NCI-H2107 treated with DMSO at 0.1 percent for 48 hours (cell line): ENCODE data around the gene ACSM3.
"Not testable (repeated sequence)": the region's sequence is repeated elsewhere in the genome, so short reads cannot be mapped to it uniquely, and the experiment has no call there.

Experiments
- DNase-seq: peaks from one replicate; lab custom pipeline; 2025; ENCODE audit not compliant: unreplicated experiment; lab: John Stamatoyannopoulos, UW

Gene ACSM3

DNA sequence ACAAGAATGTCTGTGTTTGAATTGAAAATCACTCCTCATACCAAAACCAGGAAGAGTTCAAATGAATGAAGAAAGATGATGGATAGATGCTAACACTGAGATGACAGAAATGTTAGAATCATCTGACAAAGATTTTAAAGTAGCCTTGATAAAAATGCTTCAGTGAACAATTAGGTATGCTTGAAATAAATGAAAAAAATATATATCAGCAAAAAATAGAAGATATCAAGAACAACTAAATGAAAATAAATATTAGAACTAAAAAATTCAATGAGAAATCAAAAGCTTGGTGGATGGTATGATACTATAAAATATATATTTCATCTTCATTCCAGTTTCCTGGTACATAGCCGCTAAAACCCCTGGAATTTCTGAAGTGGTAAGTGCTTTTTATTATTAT, 8.6 kb upstream of the ACSM3 start:
- DNase-seq = no peak

GRCh38 chr16:20755799-20756198, 8.0 kb upstream of the ACSM3 start:
- not testable (repeated sequence) for DNase-seq

DNA sequence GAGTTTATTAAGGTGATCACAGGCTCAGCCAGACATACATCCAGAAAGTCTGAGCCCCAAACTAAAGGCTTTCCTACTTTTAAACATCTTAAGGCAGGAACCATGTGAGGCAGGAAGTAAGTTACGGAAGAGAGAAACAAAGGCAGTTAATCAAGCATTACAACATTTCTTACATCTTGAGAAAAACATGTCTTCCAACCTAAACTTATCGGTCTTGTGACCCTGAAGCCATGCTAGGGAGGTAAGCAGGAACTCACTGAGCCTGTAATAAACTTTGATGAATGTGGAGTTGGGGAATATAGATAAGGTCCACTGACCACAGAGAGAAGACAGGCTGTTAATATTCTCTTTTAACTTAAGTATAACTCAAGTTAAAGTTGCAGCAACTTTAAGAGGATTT, 3.5 kb upstream of the ACSM3 start:
- no peak for DNase-seq

DNA sequence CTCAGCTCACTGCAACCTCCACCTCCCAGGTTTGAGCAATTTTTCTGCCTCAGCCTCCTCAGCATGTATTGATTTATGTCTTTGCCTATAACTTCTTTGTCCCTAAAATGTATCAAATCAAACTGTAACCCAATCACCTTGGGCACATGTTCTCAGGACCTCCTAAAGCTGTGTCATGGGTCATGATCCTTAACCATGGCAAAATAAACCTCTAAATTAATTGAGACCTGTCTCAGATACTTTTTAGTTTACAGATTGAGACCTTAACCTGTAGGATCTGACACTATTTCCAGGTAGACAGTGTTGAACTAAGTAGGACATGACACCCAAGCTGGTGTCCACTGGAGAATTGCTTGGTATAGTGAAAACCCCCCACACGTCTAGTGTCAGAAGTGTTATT, 2.6 kb upstream of the ACSM3 start:
- DNase-seq = no peak

GRCh38 chr16:20762404-20763123, 1.2 kb upstream of the ACSM3 start:
- DNase-seq = no peak

DNA sequence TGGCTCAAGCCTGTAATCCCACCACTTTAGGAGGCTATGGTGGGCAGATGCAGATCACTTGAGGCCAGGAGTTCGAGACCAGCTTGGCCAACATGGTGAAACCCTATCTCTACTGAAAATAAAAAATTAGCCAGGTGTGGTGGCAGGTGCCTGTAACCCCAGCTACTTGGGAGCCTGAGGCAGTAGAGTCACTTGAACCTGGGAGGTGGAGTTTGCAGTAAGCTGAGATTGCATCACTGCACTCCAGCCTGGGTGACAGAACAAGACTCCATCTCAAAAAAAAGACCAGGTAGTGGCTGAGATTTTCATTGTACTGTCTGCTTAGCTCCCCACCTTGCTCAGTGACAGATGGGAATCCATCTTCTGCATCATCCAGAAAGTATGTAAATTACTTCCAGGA, 634 bp downstream of the ACSM3 start:
- not testable (repeated sequence) for DNase-seq

DNA sequence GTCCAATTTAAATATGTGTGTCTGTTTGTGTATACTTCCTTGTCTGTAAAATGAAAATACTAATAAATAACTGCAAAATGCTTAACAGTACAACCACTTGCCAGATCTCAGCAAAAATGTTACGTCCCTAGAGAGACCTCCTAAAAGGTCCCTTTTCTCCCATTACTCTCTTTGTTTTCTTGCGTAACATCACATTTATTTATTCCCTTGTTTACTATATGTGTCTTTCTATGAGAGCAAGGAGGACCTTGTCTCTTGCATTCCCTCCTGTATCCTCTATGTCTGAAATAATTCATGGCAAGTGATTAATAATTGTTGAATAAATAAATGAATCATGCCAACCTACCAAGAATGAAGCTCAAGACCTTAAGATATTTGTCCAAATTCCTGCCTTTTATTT, 1.9 kb downstream of the ACSM3 start:
- no peak for DNase-seq

GRCh38 chr16:20766294-20766693, 2.5 kb downstream of the ACSM3 start:
- no peak for DNase-seq

- no peak for DNase-seq
Measured at GRCh38 chr16:20767577-20767976, 3.8 kb downstream of the ACSM3 start.

DNA sequence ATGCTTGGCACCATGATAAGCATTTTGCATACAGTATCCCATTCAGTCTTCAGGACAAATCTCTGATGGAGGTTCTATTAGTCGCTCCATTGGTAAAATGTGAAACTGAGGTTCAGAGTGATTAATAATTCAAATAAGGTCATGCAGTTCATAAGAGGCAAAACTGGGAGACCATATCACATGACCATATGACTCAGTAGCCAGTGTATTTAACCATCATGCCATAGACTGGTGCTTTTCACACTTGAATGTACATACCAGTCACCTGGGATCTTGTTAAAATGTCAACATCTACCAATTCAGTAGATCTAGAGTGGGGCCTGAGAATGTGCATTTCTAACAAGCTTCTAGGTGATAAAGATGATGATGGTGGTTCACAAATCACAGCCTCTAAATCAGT, 4.3 kb downstream of the ACSM3 start:
- DNase-seq = no peak

- no peak for DNase-seq
Measured at GRCh38 chr16:20768818-20769217, 5.0 kb downstream of the ACSM3 start.

GRCh38 chr16:20773679-20774078, 9.9 kb downstream of the ACSM3 start:
- no peak for DNase-seq

DNA sequence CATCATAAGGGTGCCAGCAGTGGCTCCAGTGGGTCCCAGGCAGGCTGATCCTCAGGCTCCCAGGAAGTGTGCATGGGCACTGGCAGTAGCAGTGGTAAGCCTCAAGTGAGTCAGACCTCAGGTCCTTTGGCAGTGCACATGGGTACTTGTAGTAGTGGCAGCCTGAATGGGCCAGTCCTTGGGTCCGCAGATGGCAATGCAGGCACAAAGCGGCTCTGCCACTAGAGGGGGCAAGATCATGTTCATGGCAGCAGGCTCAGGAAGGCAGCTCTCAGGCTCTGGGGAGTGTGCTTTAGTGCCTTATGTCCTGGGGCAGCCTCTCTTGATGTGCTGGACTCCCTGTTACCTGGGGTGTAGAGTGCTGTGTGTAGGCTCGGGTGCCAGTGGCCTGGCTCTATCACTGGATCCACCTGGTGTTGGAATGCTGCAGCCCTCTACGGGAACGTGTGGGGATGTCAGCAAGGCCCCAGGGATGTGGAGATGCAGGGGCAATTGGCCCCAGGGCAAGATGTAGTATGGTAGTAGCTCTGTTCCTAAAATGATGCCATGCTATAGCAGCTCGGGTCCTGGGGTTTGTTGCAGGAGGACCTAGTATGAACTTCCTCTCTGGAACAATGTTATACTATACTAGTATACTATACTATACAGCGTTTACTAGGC, 11.0 kb downstream of the ACSM3 start:
- DNase-seq = no peak

GRCh38 chr16:20781697-20782096, 17.9 kb downstream of the ACSM3 start:
- no peak for DNase-seq

DNA sequence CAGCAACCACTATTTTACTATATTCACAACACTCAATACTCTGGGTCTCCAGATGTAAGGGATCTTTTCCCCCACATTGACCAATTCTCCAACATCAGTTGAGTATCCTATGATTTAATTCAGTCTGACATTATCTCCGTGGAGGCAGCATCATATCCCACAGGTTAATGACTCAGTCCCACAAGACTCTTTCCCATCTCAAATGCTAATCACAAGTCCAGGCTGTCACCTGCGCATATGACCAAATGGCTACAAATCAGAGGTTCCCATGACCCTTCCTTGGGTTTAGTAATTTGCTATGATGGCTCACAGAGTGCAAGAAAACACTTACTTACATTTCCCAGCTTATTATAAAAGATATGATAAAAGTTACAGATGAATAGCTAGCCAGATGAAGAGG, 18.7 kb downstream of the ACSM3 start:
- DNase-seq = no peak

GRCh38 chr16:20784204-20784603, 20.4 kb downstream of the ACSM3 start:
- no peak for DNase-seq

DNA sequence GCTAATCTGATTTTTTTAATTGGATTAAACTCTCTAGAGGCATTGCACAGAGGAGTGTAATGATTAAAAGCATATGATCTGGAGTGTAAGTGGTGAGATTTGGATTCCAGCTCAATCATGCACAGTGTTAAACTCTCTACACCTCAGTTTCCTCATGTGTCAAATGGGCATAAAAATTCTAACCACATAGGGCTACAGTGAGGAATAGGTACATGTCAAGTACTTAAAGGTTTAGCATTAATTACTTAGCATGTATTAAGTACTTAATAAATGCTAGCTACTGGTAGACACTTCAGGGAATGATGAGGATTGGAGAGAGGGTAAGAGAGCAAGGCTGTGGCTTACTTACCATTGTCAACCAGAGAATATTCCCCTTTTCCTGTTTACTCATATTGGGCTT, 25.3 kb downstream of the ACSM3 start:
- no peak for DNase-seq

- no peak for DNase-seq
Measured at GRCh38 chr16:20791923-20792612, 28.3 kb downstream of the ACSM3 start.

- DNase-seq = no peak
Measured at GRCh38 chr16:20798364-20798763, 34.5 kb downstream of the ACSM3 start.

- DNase-seq = peak; percentile 53
Measured at GRCh38 chr16:20799599-20799998, 35.8 kb downstream of the ACSM3 start.

DNA sequence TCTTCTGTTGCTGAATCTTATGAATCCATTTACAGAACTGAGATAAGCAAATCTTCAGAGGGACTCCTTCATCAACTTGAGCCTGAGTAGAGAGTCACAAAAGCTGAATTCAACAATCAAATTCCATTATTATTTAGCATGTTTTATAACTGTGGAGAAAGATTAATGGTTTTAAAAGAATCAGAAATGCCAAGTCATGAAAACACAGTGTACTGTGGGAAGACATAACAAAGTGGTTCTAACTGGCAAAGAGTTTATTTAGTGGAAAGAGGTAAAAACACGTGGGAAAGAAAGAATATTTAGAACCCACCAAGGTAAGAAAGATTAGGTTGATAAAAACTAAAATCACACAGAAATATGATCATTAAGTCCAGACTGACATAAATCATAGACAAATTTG, 37.5 kb downstream of the ACSM3 start:
- no peak for DNase-seq

DNA sequence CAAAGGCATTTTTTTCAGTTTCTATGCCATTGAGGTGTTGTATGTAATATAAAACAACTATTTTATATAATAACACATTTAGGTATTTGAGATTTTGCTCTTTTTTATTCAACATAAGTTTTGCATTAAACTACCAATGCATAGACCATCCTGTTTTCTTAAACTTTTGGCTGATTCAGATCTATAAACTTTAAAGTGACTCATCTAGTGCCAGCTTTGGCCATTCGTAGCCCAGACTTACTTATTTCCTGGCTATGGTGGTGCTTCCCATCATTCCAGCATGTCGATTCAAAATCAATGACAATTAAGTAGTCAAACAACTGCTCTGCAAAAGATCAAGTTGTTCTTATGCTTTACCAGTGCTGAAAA, 39.4 kb downstream of the ACSM3 start:
- no peak for DNase-seq
